ENCODE data around the gene GRK5.
"Not testable (repeated sequence)": the region's sequence is repeated elsewhere in the genome, so short reads cannot be mapped to it uniquely, and the experiment has no call there.

GRK5 gene

GRCh38 chr10:119448628-119449584 lies 241.5 kb downstream of the GRK5 start:
- no peak for DNase-seq

GRCh38 chr10:119449760-119450461 lies 242.5 kb downstream of the GRK5 start:
- DNase-seq: no peak

- DNase-seq: no peak
Measured at GRCh38 chr10:119450606-119451299, 243.4 kb downstream of the GRK5 start.

GRCh38 chr10:119451300-119451896 lies 244.0 kb downstream of the GRK5 start:
- no peak for DNase-seq

- DNase-seq: no peak
Measured at GRCh38 chr10:119452396-119452795, 245.0 kb downstream of the GRK5 start.

GRCh38 chr10:119453313-119453712 lies 245.9 kb downstream of the GRK5 start:
- no peak for DNase-seq

DNA sequence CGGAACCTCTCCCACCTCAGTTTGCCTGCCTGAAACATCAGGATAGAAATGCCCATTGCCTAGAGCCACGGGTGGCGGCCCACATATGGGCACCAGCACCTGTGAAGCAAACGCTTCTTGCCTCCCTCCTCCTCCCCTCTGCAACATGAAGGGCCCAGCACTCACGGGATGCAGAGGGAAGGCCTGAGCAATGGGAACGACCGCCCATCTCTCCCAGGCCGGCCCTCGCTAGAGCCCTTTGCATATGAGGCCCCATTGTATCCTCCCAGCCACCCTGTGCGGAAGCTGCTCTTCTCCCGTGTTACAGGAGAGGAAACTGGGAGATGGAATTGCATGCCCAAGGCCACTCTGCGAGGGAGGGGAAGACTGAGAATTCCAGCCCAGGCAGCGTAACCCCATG lies 246.9 kb downstream of the GRK5 start:
- DNase-seq: no peak

DNA sequence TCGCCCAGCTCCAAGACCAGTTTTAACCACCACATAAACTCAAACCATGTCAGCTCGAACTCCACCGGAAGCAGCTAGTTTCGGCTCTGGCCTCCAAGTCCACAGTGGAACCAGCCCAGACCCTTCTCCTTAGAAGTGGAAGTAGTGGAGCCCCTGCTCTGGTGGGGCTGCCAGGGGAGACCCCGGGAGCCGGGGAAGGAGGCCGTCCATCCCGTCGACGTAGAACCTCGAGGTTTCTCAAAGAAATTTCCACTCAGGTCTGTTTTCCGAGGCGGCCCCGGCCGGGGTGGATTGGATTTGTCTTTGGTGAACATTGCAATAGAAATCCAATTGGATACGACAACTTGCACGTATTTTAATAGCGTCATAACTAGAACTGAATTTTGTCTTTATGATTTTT lies 247.6 kb downstream of the GRK5 start:
- DNase-seq: no peak

- DNase-seq: no peak
Measured at GRCh38 chr10:119455609-119456434, 248.5 kb downstream of the GRK5 start.

- DNase-seq: no peak
Measured at GRCh38 chr10:119456435-119456810, 249.1 kb downstream of the GRK5 start.

DNA sequence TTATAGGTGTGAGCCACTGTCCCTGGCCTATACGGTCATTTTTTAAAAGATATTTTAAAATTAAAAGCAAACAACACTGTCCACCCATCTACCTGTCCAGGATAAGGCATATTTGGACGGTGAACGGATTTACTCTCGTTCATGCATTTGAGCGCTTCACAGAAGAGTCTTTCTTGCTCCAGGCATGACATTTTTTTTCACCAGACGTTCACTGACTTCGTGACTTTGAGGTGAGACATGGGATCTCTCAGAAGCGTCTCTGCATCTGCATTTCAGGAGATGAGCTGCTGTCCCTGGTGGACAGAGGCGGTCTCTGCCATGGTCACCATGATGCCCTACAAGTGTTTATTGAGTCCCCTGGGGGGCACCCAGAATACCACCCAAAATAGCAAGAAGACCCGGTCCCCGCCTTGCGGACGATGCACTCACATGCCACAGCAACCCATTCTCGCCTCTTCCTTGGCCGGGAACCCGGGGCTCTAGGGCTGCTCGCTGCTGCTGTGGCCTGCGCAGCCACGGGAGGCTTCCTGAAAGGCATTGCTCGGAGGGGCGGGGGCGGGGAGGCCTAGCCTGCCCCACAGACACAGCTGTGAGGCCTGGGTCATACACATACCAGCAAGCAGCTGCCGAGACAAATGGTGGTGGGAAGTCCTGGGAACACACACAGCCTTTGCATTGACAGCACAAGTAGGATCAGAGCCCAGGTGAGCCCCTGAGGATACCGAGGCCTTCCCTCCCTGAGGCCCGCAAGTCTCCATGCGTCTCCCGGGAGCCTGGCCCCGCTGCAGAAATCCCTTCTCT lies 250.8 kb downstream of the GRK5 start:
- DNase-seq: no peak

- no peak for DNase-seq
Measured at GRCh38 chr10:119459681-119460340, 252.4 kb downstream of the GRK5 start.

DNA sequence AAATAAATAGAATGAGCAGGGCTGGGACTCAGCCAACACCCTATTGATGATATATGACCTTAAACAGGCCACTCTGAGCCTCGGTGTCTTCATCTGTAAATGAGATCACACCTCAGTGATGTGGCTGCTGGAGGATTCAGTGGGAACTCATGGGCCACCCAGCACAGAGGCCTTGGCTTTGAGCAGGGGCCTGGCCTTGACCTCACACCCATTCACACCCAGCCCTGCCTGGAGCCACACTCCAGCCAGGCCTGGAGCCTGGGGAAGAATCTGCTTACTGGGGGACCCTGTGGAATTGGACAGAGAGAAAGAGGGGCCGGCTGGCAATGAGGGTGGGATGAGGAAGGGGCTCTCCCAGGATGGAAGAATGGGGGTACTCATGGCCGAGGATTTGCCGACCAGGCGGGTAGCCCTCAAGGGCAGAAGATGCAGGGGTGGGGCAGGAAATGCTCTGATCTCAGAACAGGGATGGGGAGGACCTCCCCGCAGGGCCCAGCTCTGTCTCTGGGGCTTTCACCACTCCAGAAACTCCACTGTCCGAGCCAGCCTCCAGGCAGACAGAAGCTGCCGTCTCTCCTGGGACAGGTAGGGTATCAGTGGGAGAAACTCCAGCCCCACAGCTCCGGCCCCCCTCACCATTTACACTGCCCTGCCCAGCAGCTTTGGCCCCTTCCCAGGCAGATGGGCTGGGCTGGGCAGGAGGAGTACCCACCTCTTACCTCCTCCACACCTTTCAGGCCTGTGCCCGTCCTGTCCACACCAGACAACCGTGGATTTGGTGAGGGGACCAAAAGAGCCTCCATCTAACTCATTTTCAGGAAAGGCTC lies 253.2 kb downstream of the GRK5 start:
- no peak for DNase-seq

DNA sequence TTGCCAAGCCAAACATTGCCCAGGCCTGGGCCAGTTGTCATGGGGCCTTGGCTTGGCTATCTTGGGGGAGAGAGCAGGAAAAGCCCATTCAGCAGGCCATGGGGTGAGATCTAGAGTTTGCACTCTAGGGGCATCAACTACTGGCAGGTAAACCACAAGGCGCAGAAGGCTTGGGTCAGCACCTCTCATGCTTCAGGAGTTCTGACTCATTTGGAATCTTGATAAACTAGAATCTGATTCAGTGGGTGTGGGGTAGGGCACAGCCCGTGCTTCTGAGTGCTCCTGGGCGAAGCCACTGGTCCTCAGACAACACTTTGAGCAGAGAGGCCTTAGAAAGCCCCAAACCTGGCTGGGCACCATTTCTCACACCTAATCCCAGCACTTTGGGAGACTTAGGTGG lies 254.0 kb downstream of the GRK5 start:
- DNase-seq: no peak

- no peak for DNase-seq
Measured at GRCh38 chr10:119461923-119462322, 254.6 kb downstream of the GRK5 start.

DNA sequence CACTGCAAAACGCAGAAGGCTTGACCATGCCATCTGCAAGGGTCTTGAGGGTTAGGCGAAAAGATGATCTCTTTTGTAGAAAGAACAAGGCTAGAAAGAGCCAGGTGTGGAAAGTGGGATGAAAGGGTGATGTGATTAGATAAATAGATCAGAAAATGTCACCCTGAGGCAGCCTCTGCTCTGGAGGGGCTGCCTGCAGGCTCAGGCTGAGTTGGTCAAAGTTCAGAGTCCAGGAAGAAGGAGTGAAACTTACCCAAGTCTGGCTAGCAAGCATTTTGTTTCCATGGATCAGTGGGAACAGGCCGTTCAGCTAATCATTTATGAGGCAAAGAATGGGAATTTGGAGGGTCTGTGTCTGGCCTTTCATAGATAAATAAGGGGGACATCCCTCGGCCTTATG lies 255.4 kb downstream of the GRK5 start:
- DNase-seq: no peak

- DNase-seq: not testable (repeated sequence)
Measured at GRCh38 chr10:119463195-119463594, 255.8 kb downstream of the GRK5 start.

DNA sequence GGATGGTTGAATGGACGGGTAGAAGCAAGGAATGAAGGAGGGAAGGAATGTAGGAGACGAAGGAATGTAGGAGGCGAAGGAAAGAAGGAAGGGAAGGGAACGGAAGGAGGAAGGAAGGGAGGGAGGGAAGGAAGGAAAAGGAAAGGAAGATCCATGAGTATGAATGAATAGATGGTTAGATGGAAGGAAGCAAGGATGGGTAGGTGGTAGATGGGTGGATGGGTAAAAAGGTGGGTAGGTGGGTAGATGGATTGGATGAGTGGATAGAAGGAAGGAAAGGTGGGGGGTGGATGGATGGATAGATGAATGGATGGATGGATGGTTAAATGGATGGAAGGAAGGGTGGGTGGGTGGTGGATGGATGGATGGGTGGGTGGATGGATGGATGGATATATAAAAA lies 257.7 kb downstream of the GRK5 start:
- no peak for DNase-seq

GRCh38 chr10:119466076-119466475 lies 258.7 kb downstream of the GRK5 start:
- DNase-seq: no peak

GRCh38 chr10:119466655-119467054 lies 259.3 kb downstream of the GRK5 start:
- DNase-seq: peak in 1 of 6 experiments; percentile 3
